Caco-2 (cell line): Measurements from ENCODE around the gene KRTAP5-6. TPM values are rescaled to one million over a fixed set of nuclear protein-coding genes. Genes with fewer than 3 reads are reported as not detected.
A peak's percentile ranks its signal among the peaks of the same experiment; 100 is the strongest.

Experiments used
- BruUV-seq: library from RNA; stranded (reverse); fragments of 400-500 nt; replicated peaks from 2 replicates; lab custom pipeline; 2021; lab: Mats Ljungman, UMichigan
- CTCF ChIA-PET: fragments of 300-600 bp; sonication (Branson Sonifier 250); formaldehyde crosslinking; loops from one replicate; lab custom pipeline; 2022; ENCODE audit warnings: antibody characterized with exemption; lab: Charles Lee
- POLR2A ChIA-PET: fragments of 300-600 bp; sonication (Branson Sonifier 250); formaldehyde crosslinking; loops from one replicate; lab custom pipeline; 2022; ENCODE audit warnings: antibody characterized with exemption; lab: Charles Lee
- DNase-seq, 2 experiments: peaks; one replicate each; pipeline versions ENCODE4 v3.0.0 to v3.0.0-alpha.2; 2020 to 2022
- H3K27me3 ChIP-seq: replicated peaks from 2 replicates; pipeline ENCODE4 v1.6.0; 2011; ENCODE audit warnings: low read length; ENCODE audit not compliant: control insufficient read depth, insufficient read depth
- H3K36me3 ChIP-seq: 2 replicates; pipeline ENCODE4 v1.5.1; 2011; ENCODE audit warnings: low read length; ENCODE audit not compliant: control insufficient read depth, insufficient read depth
- H3K4me1 ChIP-seq: fragments of 250-450 bp; sonication (Bioruptor Pico); 2 replicates; pipeline ENCODE4 v1.5.1; 2020; ENCODE audit warnings: mild to moderate bottlenecking
- H3K4me3 ChIP-seq: 2 replicates; pipeline ENCODE4 v1.5.1; 2011; ENCODE audit warnings: low read depth, mild to moderate bottlenecking, control low read depth, low read length
- H3K9me3 ChIP-seq: fragments of 250-450 bp; sonication (Bioruptor Pico); 2 replicates; pipeline ENCODE4 v1.5.1; 2020; ENCODE audit warnings: mild to moderate bottlenecking, moderate library complexity
- H3K27ac Mint-ChIP-seq: one replicate; pipeline ENCODE4 v1.8.0; 2022; ENCODE audit warnings: mixed read lengths; ENCODE audit not compliant: unreplicated experiment
- H3K27me3 Mint-ChIP-seq: one replicate; pipeline ENCODE4 v1.8.0; 2022; ENCODE audit warnings: mixed read lengths; ENCODE audit not compliant: insufficient read depth, unreplicated experiment
- H3K36me3 Mint-ChIP-seq: one replicate; pipeline ENCODE4 v1.8.0; 2022; ENCODE audit warnings: mild to moderate bottlenecking, mixed read lengths; ENCODE audit not compliant: insufficient read depth, unreplicated experiment
- H3K4me1 Mint-ChIP-seq: one replicate; pipeline ENCODE4 v1.8.0; 2022; ENCODE audit warnings: low read depth, mixed read lengths; ENCODE audit not compliant: unreplicated experiment
- H3K4me3 Mint-ChIP-seq: one replicate; pipeline ENCODE4 v1.8.0; 2022; ENCODE audit warnings: mild to moderate bottlenecking, moderate library complexity, mixed read lengths; ENCODE audit not compliant: unreplicated experiment
- H3K9me3 Mint-ChIP-seq: one replicate; pipeline ENCODE4 v1.8.0; 2022; ENCODE audit warnings: mixed read lengths; ENCODE audit not compliant: unreplicated experiment
- CTCF ChIP-seq, 2 experiments: fragments of 200-600 bp in 1 of 2; IDR thresholded peaks; 1 replicate in 1 of 2; 2 replicates in 1 of 2; pipeline versions ENCODE4 v1.5.1 to v1.8.0; 2011 to 2022; ENCODE audit warnings: antibody characterized with exemption in 1 of 2, control low read depth in 1 of 2, inconsistent platforms in 1 of 2, low read depth in 1 of 2, low read length in 1 of 2, mild to moderate bottlenecking in 1 of 2, moderate library complexity in 1 of 2; ENCODE audit not compliant: insufficient read depth in 1 of 2, severe bottlenecking in 1 of 2, unreplicated experiment in 1 of 2
- intact Hi-C: fragments of 100-400 bp; cut with micrococcal nuclease; formaldehyde crosslinking; loops from one replicate; pipeline ENCODE4 v1.10.0; 2022; ENCODE audit not compliant: unreplicated experiment
- total RNA-seq: library from RNA; stranded (reverse); gene quantifications from 2 replicates; pipeline ENCODE4 v1.2.3, GENCODE V29; 2022

KRTAP5-6 gene
- total RNA-seq, 1 experiment from 2014 or later, result not detected

GRCh38 chr11:1728931-1729691 is 32.1 kb downstream of the KRTAP5-6 start:
- POLR2A ChIA-PET, result no interaction called here
- Histone ChIP-seq H3K27me3 (no peaks in the 10 kb centered on the region; the same call in 1 of the 2 replicates), H3K36me3 (no peaks in the 10 kb centered on the region), H3K4me3 (no peak overlapping the region), H3K9me3 (no peaks in the 10 kb centered on the region), H3K4me1 (no peaks in the 10 kb centered on the region)
- intact Hi-C loops, result no loop called here
- Mint-ChIP-seq H3K27ac (no peak overlapping the region), H3K4me3 (no peak overlapping the region), H3K4me1 (no peaks in the 10 kb centered on the region), H3K9me3 (peaks cover 10% of the 10 kb centered on the region), H3K27me3 (peaks cover 21% of the 10 kb centered on the region), H3K36me3 (no peaks in the 10 kb centered on the region)
- no TSS peak for BruUV-seq
- CTCF ChIA-PET, result no interaction called here
- TF ChIP-seq CTCF (IDR thresholded peaks at IDR 0.05; ENCODE audit: insufficient read depth in 1 of 2, low read depth in 1 of 2, low read length in 1 of 2, severe bottlenecking in 1 of 2, unreplicated experiment in 1 of 2), result no peak
- DNase-seq, result peak in 1 of 2 experiments; percentile 17

- BruUV-seq, result no TSS peak
- H3K36me3 Mint-ChIP-seq, result no peaks in the 10 kb centered on the region
- no peak for DNase-seq
- ChIA-PET CTCF (no interaction called here), POLR2A (no interaction called here)
- Histone ChIP-seq H3K4me1 (no peaks in the 10 kb centered on the region), H3K36me3 (no peaks in the 10 kb centered on the region), H3K9me3 (no peaks in the 10 kb centered on the region), H3K27me3 (no peaks in the 10 kb centered on the region; the same call in 1 of the 2 replicates), H3K4me3 (no peak overlapping the region)
- peaks cover 10% of the 10 kb centered on the region for H3K9me3 Mint-ChIP-seq
- H3K4me3 Mint-ChIP-seq, result no peak overlapping the region
- H3K27me3 Mint-ChIP-seq, result peaks cover 21% of the 10 kb centered on the region
- intact Hi-C loops, result no loop called here
- TF ChIP-seq CTCF (IDR thresholded peaks at IDR 0.05; ENCODE audit: insufficient read depth in 1 of 2, low read depth in 1 of 2, low read length in 1 of 2, severe bottlenecking in 1 of 2, unreplicated experiment in 1 of 2), result no peak
- H3K27ac Mint-ChIP-seq, result no peak overlapping the region
- no peaks in the 10 kb centered on the region for H3K4me1 Mint-ChIP-seq
Observed at GRCh38 chr11:1729692-1730011, 32.7 kb downstream of the KRTAP5-6 start.

- peaks cover 10% of the 10 kb centered on the region for H3K9me3 Mint-ChIP-seq
- Histone ChIP-seq H3K4me3 (no peak overlapping the region), H3K27me3 (no peaks in the 10 kb centered on the region; the same call in 1 of the 2 replicates), H3K9me3 (no peaks in the 10 kb centered on the region), H3K36me3 (no peaks in the 10 kb centered on the region), H3K4me1 (no peaks in the 10 kb centered on the region)
- H3K27me3 Mint-ChIP-seq, result peaks cover 19% of the 10 kb centered on the region
- ChIA-PET POLR2A (no interaction called here), CTCF (no interaction called here)
- H3K36me3 Mint-ChIP-seq, result no peaks in the 10 kb centered on the region
- intact Hi-C loops, result no loop called here
- no peak for TF ChIP-seq CTCF (IDR thresholded peaks at IDR 0.05; ENCODE audit: insufficient read depth in 1 of 2, low read depth in 1 of 2, low read length in 1 of 2, severe bottlenecking in 1 of 2, unreplicated experiment in 1 of 2)
- no TSS peak for BruUV-seq
- H3K27ac Mint-ChIP-seq, result no peak overlapping the region
- H3K4me1 Mint-ChIP-seq, result no peaks in the 10 kb centered on the region
- H3K4me3 Mint-ChIP-seq, result no peak overlapping the region
- peak in 1 of 2 experiments; percentile 22 for DNase-seq
Observed at GRCh38 chr11:1730059-1730629, 33.1 kb downstream of the KRTAP5-6 start.
